H9 (cell line): ENCODE measurements around the gene LRRC15. TPM values are rescaled to one million over a fixed set of nuclear protein-coding genes. Genes with fewer than 3 reads are reported as not detected.

Experiments
- DNase-seq: peaks from one replicate; pipeline ENCODE4 v3.0.0-alpha.2; 2017
- H2AFZ ChIP-seq: one replicate; pipeline ENCODE4 v1.6.1; 2013; ENCODE audit warnings: mild to moderate bottlenecking, low read length, control low read depth, moderate library complexity
- H2AK5ac ChIP-seq: 2 replicates; pipeline ENCODE4 v1.6.1; 2013; ENCODE audit warnings: low read length, control low read depth, mixed read lengths; ENCODE audit not compliant: insufficient read length
- H2BK120ac ChIP-seq: one replicate; pipeline ENCODE4 v1.6.1; 2013; ENCODE audit warnings: low read depth, mild to moderate bottlenecking, low read length, control low read depth, inconsistent platforms; ENCODE audit not compliant: poor library complexity, severe bottlenecking
- H2BK12ac ChIP-seq: 2 replicates; pipeline ENCODE4 v1.6.1; 2013; ENCODE audit warnings: low read length, control low read depth, mixed read lengths, low read depth; ENCODE audit not compliant: insufficient read length
- H2BK15ac ChIP-seq: 2 replicates; pipeline ENCODE4 v1.6.1; 2013; ENCODE audit warnings: low read depth, low read length, control low read depth
- H2BK20ac ChIP-seq: one replicate; pipeline ENCODE4 v1.6.1; 2013; ENCODE audit warnings: low read depth, mild to moderate bottlenecking, low read length, control low read depth, inconsistent platforms; ENCODE audit not compliant: poor library complexity, severe bottlenecking
- H2BK5ac ChIP-seq: 2 replicates; pipeline ENCODE4 v1.6.1; 2013; ENCODE audit warnings: low read length, control low read depth, mixed read lengths; ENCODE audit not compliant: insufficient read length
- H3K14ac ChIP-seq: 2 replicates; pipeline ENCODE4 v1.6.1; 2013; ENCODE audit warnings: low read length, control low read depth; ENCODE audit not compliant: insufficient read depth
- H3K18ac ChIP-seq: 2 replicates; pipeline ENCODE4 v1.6.1; 2013; ENCODE audit warnings: low read depth, mild to moderate bottlenecking, mixed read lengths, low read length, control low read depth; ENCODE audit not compliant: insufficient read length
- H3K23ac ChIP-seq: 2 replicates; pipeline ENCODE4 v1.6.1; 2013; ENCODE audit warnings: low read length, control low read depth, mixed read lengths, low read depth; ENCODE audit not compliant: insufficient read length
- H3K23me2 ChIP-seq: 2 replicates; pipeline ENCODE4 v1.6.1; 2013; ENCODE audit warnings: low read depth, mild to moderate bottlenecking, mixed read lengths, low read length, control low read depth; ENCODE audit not compliant: insufficient read length, poor library complexity, severe bottlenecking
- H3K27ac ChIP-seq: 2 replicates; pipeline ENCODE4 v1.5.1; 2013; ENCODE audit warnings: low read length, control low read depth, mixed read lengths, low read depth; ENCODE audit not compliant: insufficient read length
- H3K27me3 ChIP-seq: 2 replicates; pipeline ENCODE4 v1.6.1; 2013; ENCODE audit warnings: low read length, control low read depth, inconsistent platforms; ENCODE audit not compliant: insufficient read depth
- H3K4ac ChIP-seq: 2 replicates; pipeline ENCODE4 v1.6.1; 2013; ENCODE audit warnings: low read depth, mild to moderate bottlenecking, control low read depth, inconsistent platforms, low read length, moderate library complexity
- H3K4me1 ChIP-seq: 2 replicates; pipeline ENCODE4 v1.6.1; 2013; ENCODE audit warnings: low read length, control low read depth, inconsistent platforms; ENCODE audit not compliant: insufficient read depth
- H3K4me2 ChIP-seq: 2 replicates; pipeline ENCODE4 v1.6.1; 2013; ENCODE audit warnings: low read length, control low read depth, mixed read lengths; ENCODE audit not compliant: insufficient read length, insufficient read depth
- H3K56ac ChIP-seq: 2 replicates; pipeline ENCODE4 v1.6.1; 2013; ENCODE audit warnings: low read depth, mild to moderate bottlenecking, mixed read lengths, low read length, control low read depth; ENCODE audit not compliant: insufficient read length
- H3K79me1 ChIP-seq: 2 replicates; pipeline ENCODE4 v1.6.1; 2013; ENCODE audit warnings: low read depth, mild to moderate bottlenecking, moderate library complexity, low read length, control low read depth, inconsistent platforms; ENCODE audit not compliant: insufficient read depth, poor library complexity, severe bottlenecking
- H3K79me2 ChIP-seq: 2 replicates; pipeline ENCODE4 v1.6.1; 2013; ENCODE audit warnings: low read length, control low read depth, inconsistent platforms; ENCODE audit not compliant: insufficient read depth
- H3K9ac ChIP-seq: 2 replicates; pipeline ENCODE4 v1.6.1; 2013; ENCODE audit warnings: low read length, control low read depth, mixed read lengths; ENCODE audit not compliant: insufficient read length; ENCODE audit errors: extremely low read depth
- H3K9me3 ChIP-seq: one replicate; pipeline ENCODE4 v1.6.1; 2013; ENCODE audit warnings: low read depth, low read length, inconsistent platforms; ENCODE audit not compliant: control insufficient read depth
- H3T11ph ChIP-seq: one replicate; pipeline ENCODE4 v1.6.1; 2013; ENCODE audit warnings: mild to moderate bottlenecking, low read length, control low read depth, inconsistent platforms
- H4K20me1 ChIP-seq: one replicate; pipeline ENCODE4 v1.6.1; 2013; ENCODE audit not compliant: control insufficient read depth, insufficient read length, insufficient read depth
- H4K5ac ChIP-seq: 2 replicates; pipeline ENCODE4 v1.6.1; 2013; ENCODE audit warnings: low read depth, mild to moderate bottlenecking, mixed read lengths, low read length, control low read depth; ENCODE audit not compliant: insufficient read length
- H4K8ac ChIP-seq: replicated peaks from 2 replicates; pipeline ENCODE4 v1.6.1; 2013; ENCODE audit warnings: low read length, control low read depth, mixed read lengths, low read depth; ENCODE audit not compliant: insufficient read length
- H4K91ac ChIP-seq: 2 replicates; pipeline ENCODE4 v1.6.1; 2013; ENCODE audit warnings: low read depth, mild to moderate bottlenecking, moderate library complexity, mixed read lengths, low read length, control low read depth; ENCODE audit not compliant: insufficient read length
- H3K27ac Mint-ChIP-seq, 3 experiments: 2 replicates in 2 of 3; 3 replicates in 1 of 3; pipeline ENCODE4 v1.8.0; 2020 to 2021; ENCODE audit warnings: mixed read lengths in 3 of 3, mild to moderate bottlenecking in 1 of 3, moderate library complexity in 1 of 3
- H3K27me3 Mint-ChIP-seq: 2 replicates; pipeline ENCODE4 v1.8.0; 2021; ENCODE audit warnings: low read depth, mild to moderate bottlenecking, moderate library complexity, mixed read lengths
- H3K36me3 Mint-ChIP-seq, 3 experiments: 2 replicates in 2 of 3; 3 replicates in 1 of 3; pipeline ENCODE4 v1.8.0; 2020 to 2021; ENCODE audit warnings: low read depth in 3 of 3, mixed read lengths in 3 of 3; ENCODE audit not compliant: insufficient read depth in 1 of 3
- H3K4me1 Mint-ChIP-seq, 2 experiments: 2 replicates each; pipeline ENCODE4 v1.8.0; 2020; ENCODE audit warnings: mixed read lengths in 2 of 2
- H3K4me3 Mint-ChIP-seq, 2 experiments: 2 replicates in 1 of 2; 3 replicates in 1 of 2; pipeline ENCODE4 v1.8.0; 2020 to 2021; ENCODE audit warnings: mild to moderate bottlenecking in 2 of 2, mixed read lengths in 2 of 2, moderate library complexity in 1 of 2
- H3K9me3 Mint-ChIP-seq, 2 experiments: 2 replicates in 1 of 2; 3 replicates in 1 of 2; pipeline ENCODE4 v1.8.0; 2020; ENCODE audit warnings: mild to moderate bottlenecking in 2 of 2, mixed read lengths in 2 of 2, moderate library complexity in 1 of 2
- CTCF ChIP-seq: fragments of 200-600 bp; sonication (generic); conservative IDR thresholded peaks from 3 replicates; pipeline ENCODE4 v1.8.0; 2021; ENCODE audit warnings: antibody characterized with exemption, mild to moderate bottlenecking
- WGBS: extraction: QIAGEN DNeasy Blood & Tissue Kit; methylation state at CpG from one replicate; pipeline ENCODE4 v1.1.7; 2013; ENCODE audit warnings: missing lambda C conversion rate, low lambda C conversion rate, mixed read lengths; ENCODE audit not compliant: insufficient read length; ENCODE audit errors: extremely low coverage; 5-methylcytosine and 5-hydroxymethylcytosine counted together
- total RNA-seq: library from RNA; stranded (reverse); gene quantifications from 2 replicates; pipeline ENCODE4 v1.2.1, GENCODE V29; 2021

The LRRC15 gene
- total RNA-seq, 1 experiment from 2014 or later: 0.07 TPM

- no CpG with 5 or more reads among the region's 1 CpG for WGBS
- Histone ChIP-seq H3K56ac (no peak overlapping the region), H2AFZ (no peak overlapping the region), H2AK5ac (no peak overlapping the region), H4K8ac (no peak overlapping the region), H2BK15ac (no peak overlapping the region), H3K79me2 (no peaks in the 10 kb centered on the region), H3K4ac (no peak overlapping the region), H2BK12ac (no peak overlapping the region), H3K79me1 (no peaks in the 10 kb centered on the region), H2BK20ac (no peak overlapping the region), H3K14ac (no peak overlapping the region), H3K23ac (no peak overlapping the region), H2BK120ac (no peak overlapping the region), H3T11ph (no peak overlapping the region), H3K27me3 (no peaks in the 10 kb centered on the region), H3K18ac (no peak overlapping the region), H3K4me1 (no peaks in the 10 kb centered on the region; the same call in 1 of the 2 replicates), H2BK5ac (no peak overlapping the region), H3K9ac (no peak overlapping the region), H3K27ac (no peak overlapping the region), H4K91ac (no peak overlapping the region), H4K20me1 (no peaks in the 10 kb centered on the region), H4K5ac (no peak overlapping the region), H3K23me2 (no peaks in the 10 kb centered on the region), H3K4me2 (no peak overlapping the region), H3K9me3 (no peaks in the 10 kb centered on the region)
- no peak for TF ChIP-seq CTCF
- Mint-ChIP-seq H3K9me3 (no peaks in the 10 kb centered on the region), H3K36me3 (no peaks in the 10 kb centered on the region), H3K4me3 (no peak overlapping the region), H3K27me3 (peaks cover 5% of the 10 kb centered on the region), H3K27ac (no peak overlapping the region), H3K4me1 (peaks cover 30 to 54% of the 10 kb centered on the region in 2 experiments)
- no peak for DNase-seq
Measured at GRCh38 chr3:194377708-194378107, 8.2 kb upstream of the LRRC15 start.
